Measurements from ENCODE around the gene C19orf33. TPM values are rescaled to one million over a fixed set of nuclear protein-coding genes. Genes with fewer than 3 reads are reported as not detected.
A peak's percentile ranks its signal among the peaks of the same experiment; 100 is the strongest.

Gene C19orf33
- total RNA-seq, 6 donors from 2014 or later = 65.0 to 251 (median 144) TPM

GRCh38 chr19:38318660-38319059 lies 14.6 kb downstream of the C19orf33 start:
- Histone ChIP-seq H3K4me1 (peaks cover 34 to 77% (median 54%) of the 10 kb centered on the region in 4 donors), H3K4me3 (peak overlapping the region in 2 of 4 donors; percentile 69 to 78), H3K9me3 (no peaks in the 10 kb centered on the region), H3K27me3 (no peaks in the 10 kb centered on the region), H3K36me3 (no peaks in the 10 kb centered on the region), H3K27ac (peak overlapping the region; percentile 50 to 91 (median 85))
- WGBS, 2 donors = 19 to 51% methylated on average over 5 to 6 of the region's 6 CpGs
- no peak for TF ChIP-seq POLR2A (IDR thresholded peaks at IDR 0.05)
- TF ChIP-seq CTCF (IDR thresholded peaks at IDR 0.05) = no peak
- TF ChIP-seq POLR2AphosphoS5 (IDR thresholded peaks at IDR 0.05) = no peak
- TF ChIP-seq EP300 (IDR thresholded peaks at IDR 0.05) = no peak
- no peak for DNase-seq
- no peak for ATAC-seq (ENCODE audit: low FRiP score in 2 of 2)

- DNase-seq = peak; percentile 65 to 89
- peak in 1 of 4 donors; percentile 77 for TF ChIP-seq POLR2A (IDR thresholded peaks at IDR 0.05)
- no peak for TF ChIP-seq EP300 (IDR thresholded peaks at IDR 0.05)
- peak in 2 of 6 experiments; percentile 28 to 37 for TF ChIP-seq CTCF (IDR thresholded peaks at IDR 0.05)
- peak; percentile 28 to 67 for TF ChIP-seq POLR2AphosphoS5 (IDR thresholded peaks at IDR 0.05)
- no peaks in the 10 kb centered on the region for H3K9me3 ChIP-seq
- H3K27me3 ChIP-seq = no peaks in the 10 kb centered on the region
- ATAC-seq (ENCODE audit: low FRiP score in 2 of 2) = peak in 1 of 2 donors; percentile 33
- H3K27ac ChIP-seq = peak within 1 kb of the TSS; percentile 50 to 91 (median 85)
- peaks cover 34 to 69% (median 54%) of the 10 kb centered on the region in 4 donors for H3K4me1 ChIP-seq
- WGBS, 2 donors = 5 to 9% methylated on average over 22 to 44 of the region's 76 CpGs
- H3K36me3 ChIP-seq = peaks cover 0 to 4% (median 0%) of the 10 kb centered on the region in 4 donors
- peak within 1 kb of the TSS; percentile 69 to 81 (median 78) for H3K4me3 ChIP-seq
These were observed 15.6 kb downstream of the C19orf33 start, which contains the start of gene KCNK6 for GRCh38 chr19:38319421-38320258. TSS of gene KCNK6 (plus strand) at chr19:38319845. CDS start at chr19:38319951, 106 bp downstream.

GRCh38 chr19:38320969-38321339 lies 16.9 kb downstream of the C19orf33 start:
- no peaks in the 10 kb centered on the region for H3K27me3 ChIP-seq
- peaks cover 29 to 60% (median 47%) of the 10 kb centered on the region in 4 donors for H3K4me1 ChIP-seq
- H3K9me3 ChIP-seq = no peaks in the 10 kb centered on the region
- ATAC-seq (ENCODE audit: low FRiP score in 2 of 2) (no peak), DNase-seq (no peak)
- H3K27ac ChIP-seq = peak overlapping the region; percentile 34 to 91 (median 85)
- 90 to 97% methylated on average over 3 of the region's 3 CpGs for WGBS, 2 donors
- TF ChIP-seq POLR2A (IDR thresholded peaks at IDR 0.05) = no peak
- TF ChIP-seq POLR2AphosphoS5 (IDR thresholded peaks at IDR 0.05) = no peak
- TF ChIP-seq EP300 (IDR thresholded peaks at IDR 0.05) = no peak
- no peak for TF ChIP-seq CTCF (IDR thresholded peaks at IDR 0.05)
- H3K36me3 ChIP-seq = peaks cover 0 to 17% (median 5%) of the 10 kb centered on the region in 4 donors
- peak overlapping the region in 3 of 4 donors; percentile 69 to 81 (median 78) for H3K4me3 ChIP-seq

GRCh38 chr19:38321646-38322196 lies 17.7 kb downstream of the C19orf33 start:
- ATAC-seq (ENCODE audit: low FRiP score in 2 of 2) (peak; percentile 28 to 31), DNase-seq (no peak)
- Histone ChIP-seq H3K27me3 (no peaks in the 10 kb centered on the region), H3K4me3 (peak overlapping the region in 3 of 4 donors; percentile 69 to 81 (median 78)), H3K27ac (peak overlapping the region; percentile 12 to 91 (median 85)), H3K4me1 (peaks cover 24 to 53% (median 40%) of the 10 kb centered on the region in 4 donors), H3K36me3 (peaks cover 2 to 25% (median 9%) of the 10 kb centered on the region in 4 donors), H3K9me3 (no peaks in the 10 kb centered on the region)
- TF ChIP-seq POLR2A (IDR thresholded peaks at IDR 0.05) (no peak), POLR2AphosphoS5 (IDR thresholded peaks at IDR 0.05) (peak in 1 of 2 donors; percentile 20)
- 70 to 72% methylated on average over 7 to 11 of the region's 11 CpGs for WGBS, 2 donors

GRCh38 chr19:38323291-38323690 lies 19.2 kb downstream of the C19orf33 start:
- Histone ChIP-seq H3K4me1 (peaks cover 16 to 43% (median 32%) of the 10 kb centered on the region in 4 donors), H3K4me3 (no peak overlapping the region), H3K27me3 (no peaks in the 10 kb centered on the region), H3K36me3 (peaks cover 3 to 40% (median 22%) of the 10 kb centered on the region in 4 donors), H3K9me3 (no peaks in the 10 kb centered on the region), H3K27ac (peak overlapping the region in 3 of 4 donors; percentile 8 to 90 (median 30))
- 52 to 53% methylated on average over 7 of the region's 7 CpGs for whole genome bisulfite sequencing, 2 donors
- no peak for DNase-seq
- TF ChIP-seq EP300 (IDR thresholded peaks at IDR 0.05) (no peak), POLR2A (IDR thresholded peaks at IDR 0.05) (no peak), POLR2AphosphoS5 (IDR thresholded peaks at IDR 0.05) (no peak), CTCF (IDR thresholded peaks at IDR 0.05) (no peak)
- ATAC-seq (ENCODE audit: low FRiP score in 2 of 2) = no peak
